K562 (cell line): ENCODE measurements around the gene EFHC1. TPM values are rescaled to one million over a fixed set of nuclear protein-coding genes. Genes with fewer than 3 reads are reported as not detected.

Experiments
- ATAC-seq: fragments of 200-7000 bp; cut with Tn5 transposase; 3 replicates; pipeline ENCODE4 v1.9.1; 2020; ENCODE audit warnings: moderate library complexity
- BruUV-seq: library from RNA; stranded (reverse); fragments of 400-500 nt; replicated peaks from 2 replicates; lab custom pipeline; 2021; lab: Mats Ljungman, UMichigan
- CTCF ChIA-PET: fragments of 300-600 bp; formaldehyde crosslinking; extraction: SDS; loops from one replicate; lab custom pipeline; 2021; ENCODE audit warnings: low intra/inter-chr PET ratio; lab: Yijun Ruan, JAX
- POLR2A ChIA-PET: fragments of 300-600, 350-650 bp; sonication (Branson Sonifier 250); formaldehyde crosslinking; extraction: SDS; loops from one replicate; lab custom pipeline; 2021; ENCODE audit warnings: antibody characterized with exemption, inconsistent platforms; lab: Yijun Ruan, JAX
- DNase-seq, 4 experiments: peaks; one replicate each; pipeline versions ENCODE4 v3.0.0 to v3.0.0-alpha.2; 2011 to 2018; ENCODE audit warnings: low spot score in 3 of 4, mixed read lengths in 3 of 4; ENCODE audit errors: extremely low read depth in 1 of 4
- FAIRE-seq: peaks from 2 replicates; lab custom pipeline; 2011; peaks lifted over from hg19 to GRCh38; lab: Jason Lieb, UNC
- H2AFZ ChIP-seq: 2 replicates; pipeline ENCODE4 v1.6.0; 2011; ENCODE audit warnings: low read depth, low read length, control low read depth, inconsistent platforms
- H3K27ac ChIP-seq: fragments of 200-600 bp; 3 replicates; pipeline ENCODE4 v1.8.0; 2011; ENCODE audit warnings: low read depth, mild to moderate bottlenecking, control low read depth, inconsistent platforms, low read length, moderate library complexity, mixed read lengths; ENCODE audit errors: extremely low read depth
- H3K27me3 ChIP-seq, 2 experiments: fragments of 300-600 bp in 1 of 2; 2 replicates in 1 of 2; 3 replicates in 1 of 2; pipeline versions ENCODE4 v1.6.0 to v1.8.0; 2011; ENCODE audit warnings: inconsistent platforms in 2 of 2, low read length in 2 of 2, mild to moderate bottlenecking in 1 of 2, mixed read lengths in 1 of 2, moderate library complexity in 1 of 2; ENCODE audit not compliant: control insufficient read depth in 2 of 2, insufficient read depth in 2 of 2
- H3K36me3 ChIP-seq: fragments of 300-600 bp; 3 replicates; pipeline ENCODE4 v1.8.0; 2011; ENCODE audit warnings: mild to moderate bottlenecking, low read length, inconsistent platforms; ENCODE audit not compliant: control insufficient read depth, insufficient read depth
- H3K4me1 ChIP-seq, 2 experiments: fragments of 200-600 bp in 1 of 2; replicated peaks in 1 of 2; 2 replicates in 1 of 2; 3 replicates in 1 of 2; pipeline versions ENCODE4 v1.5.1 to v1.8.0; 2011; ENCODE audit warnings: inconsistent platforms in 2 of 2, low read length in 2 of 2, mild to moderate bottlenecking in 1 of 2, mixed read lengths in 1 of 2, moderate library complexity in 1 of 2; ENCODE audit not compliant: control insufficient read depth in 2 of 2, insufficient read depth in 2 of 2
- H3K4me2 ChIP-seq: 2 replicates; pipeline ENCODE4 v1.6.1; 2011; ENCODE audit warnings: low read length, control low read depth, inconsistent platforms, mixed read lengths; ENCODE audit not compliant: insufficient read depth
- H3K4me3 ChIP-seq: fragments of 200-600 bp; sonication (generic), shearing (Covaris generic); 2 replicates; pipeline ENCODE4 v1.5.1; 2016; ENCODE audit warnings: control low read depth, inconsistent platforms
- H3K79me2 ChIP-seq: fragments of 200-600 bp; 3 replicates; pipeline ENCODE4 v1.8.0; 2011; ENCODE audit warnings: low read length, inconsistent platforms; ENCODE audit not compliant: control insufficient read depth, insufficient read depth
- H3K9ac ChIP-seq, 2 experiments: 2 replicates each; pipeline versions ENCODE4 v1.6.0 to v1.6.1; 2011; ENCODE audit warnings: low read depth in 2 of 2, low read length in 2 of 2, control low read depth in 1 of 2, inconsistent platforms in 1 of 2, mild to moderate bottlenecking in 1 of 2, mixed read lengths in 1 of 2; ENCODE audit not compliant: insufficient read depth in 1 of 2
- H3K9me1 ChIP-seq: one replicate; pipeline ENCODE4 v1.6.0; 2011; ENCODE audit warnings: inconsistent platforms, mild to moderate bottlenecking, low read length, moderate library complexity; ENCODE audit not compliant: control insufficient read depth, insufficient read depth
- H3K9me3 ChIP-seq: replicated peaks from 2 replicates; pipeline ENCODE4 v1.5.1; 2011; ENCODE audit warnings: low read depth, low read length, inconsistent platforms; ENCODE audit not compliant: control insufficient read depth, insufficient read depth
- H4K20me1 ChIP-seq: replicated peaks from 2 replicates; pipeline ENCODE4 v1.6.1; 2011; ENCODE audit warnings: low read length, inconsistent platforms, mixed read lengths; ENCODE audit not compliant: control insufficient read depth, insufficient read depth
- ARID2 ChIP-seq: fragments of 450-650 bp; IDR thresholded peaks from 2 replicates; pipeline ENCODE4 v1.6.1; 2017; ENCODE audit warnings: antibody characterized with exemption, mild to moderate bottlenecking
- CEBPB ChIP-seq: fragments of 450-650 bp; IDR thresholded peaks from 2 replicates; pipeline ENCODE4 v1.6.1; 2016; ENCODE audit warnings: missing genetic modification characterization, missing compliant biosample characterization
- WGBS: fragments of 100-300 bp; shearing (Covaris generic); methylation state at CpG from one replicate; pipeline ENCODE4 v1.1.6; 2016; ENCODE audit warnings: low coverage, mixed read lengths; ENCODE audit not compliant: insufficient coverage; ENCODE audit errors: missing lambda C conversion rate; 5-methylcytosine and 5-hydroxymethylcytosine counted together
- in situ Hi-C: fragments of 300-500 bp; cut with MboI; formaldehyde crosslinking; loops from 4 replicates; pipeline ENCODE4 v1.15.0; 2018; ENCODE audit warnings: inconsistent platforms, mixed read lengths
- intact Hi-C: fragments of 100-400 bp; cut with micrococcal nuclease; formaldehyde crosslinking; loops from 2 replicates; pipeline ENCODE4 v1.14.2; 2022
- polyA plus RNA-seq, 8 experiments: library from polyadenylated mRNA; depleted of rRNA in 4 of 8; stranded (reverse) in 5 of 8; unstranded in 3 of 8; fragments of >200 nt; fragmentation: Nextera tagmentation in 2 of 8; fragmentation: Illumina TruSeq in 1 of 8; extraction: Ambion mirVana in 2 of 8; extraction: Trizol in 1 of 8; gene quantifications; 2 replicates each; pipeline versions ENCODE4 v1.2.1 to v1.2.3, GENCODE V29; 2011 to 2014; ENCODE audit warnings: inconsistent platforms in 1 of 8, missing spikeins in 1 of 8
- total RNA-seq, 7 experiments: library from RNA; depleted of rRNA in 6 of 7; stranded (reverse); fragments of >200 nt in 6 of 7; fragmentation: Illumina TruSeq in 2 of 7; extraction: Trizol in 2 of 7; gene quantifications; 2 replicates each; pipeline versions ENCODE4 v1.2.1 to v1.2.3, GENCODE V29; 2011 to 2021; ENCODE audit warnings: low replicate concordance in 1 of 7
- TF ChIP-seq, protein P1 (sequence below), 2 experiments: fragments of 250-450 bp in 1 of 2; fragments of 450-650 bp in 1 of 2; sonication (Bioruptor Pico) in 1 of 2; IDR thresholded peaks; 2 replicates each; pipeline versions ENCODE4 v1.6.1 to v1.8.0; 2016 to 2021; ENCODE audit warnings: mild to moderate bottlenecking in 2 of 2, moderate library complexity in 2 of 2, missing compliant biosample characterization in 1 of 2, missing genetic modification characterization in 1 of 2
- TF ChIP-seq, protein P2 (sequence below): fragments of 250-450 bp; sonication (Bioruptor Pico); IDR thresholded peaks from 2 replicates; pipeline ENCODE4 v1.8.0; 2021; ENCODE audit warnings: mild to moderate bottlenecking, moderate library complexity
- TF ChIP-seq, protein P3 (sequence below): fragments of 450-650 bp; formaldehyde crosslinking; IDR thresholded peaks from 2 replicates; pipeline ENCODE4 v1.4.0; 2020; ENCODE audit warnings: mild to moderate bottlenecking, moderate library complexity

Gene EFHC1
- total and polyA plus RNA-seq, 9 of the 15 experiments (the other 6 are each of a cell fraction or from before 2014, with no cell fraction given) = 9.5 to 31.0 (median 14.9) TPM

DNA sequence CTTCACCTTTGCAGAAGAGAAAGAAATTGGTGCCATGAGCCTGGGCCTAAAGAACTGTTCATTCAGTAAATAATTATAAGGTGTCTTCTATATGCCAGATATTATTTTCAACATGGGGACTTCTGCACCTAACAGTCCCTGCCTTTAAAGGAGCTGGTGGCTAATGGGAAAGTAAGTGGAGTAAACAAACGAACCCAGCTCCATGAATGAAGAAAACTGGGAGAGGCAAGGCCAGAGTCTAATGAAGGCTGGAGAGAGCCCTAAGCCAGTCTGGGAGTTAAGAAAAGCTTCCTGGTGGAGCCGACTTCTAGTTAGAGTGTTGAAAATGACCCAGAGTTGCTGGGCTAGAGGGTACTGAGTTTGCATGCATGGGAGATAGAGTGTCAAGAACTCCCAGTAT, 24.2 kb upstream of the EFHC1 start (continued):
- TF ChIP-seq, protein P1, sequence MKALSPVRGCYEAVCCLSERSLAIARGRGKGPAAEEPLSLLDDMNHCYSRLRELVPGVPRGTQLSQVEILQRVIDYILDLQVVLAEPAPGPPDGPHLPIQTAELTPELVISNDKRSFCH (CRISPR knock-in tag; IDR thresholded peaks at IDR 0.05) = no peak
- TF ChIP-seq, protein P1 (tag; IDR thresholded peaks at IDR 0.05) = no peak
- TF ChIP-seq, protein P2, sequence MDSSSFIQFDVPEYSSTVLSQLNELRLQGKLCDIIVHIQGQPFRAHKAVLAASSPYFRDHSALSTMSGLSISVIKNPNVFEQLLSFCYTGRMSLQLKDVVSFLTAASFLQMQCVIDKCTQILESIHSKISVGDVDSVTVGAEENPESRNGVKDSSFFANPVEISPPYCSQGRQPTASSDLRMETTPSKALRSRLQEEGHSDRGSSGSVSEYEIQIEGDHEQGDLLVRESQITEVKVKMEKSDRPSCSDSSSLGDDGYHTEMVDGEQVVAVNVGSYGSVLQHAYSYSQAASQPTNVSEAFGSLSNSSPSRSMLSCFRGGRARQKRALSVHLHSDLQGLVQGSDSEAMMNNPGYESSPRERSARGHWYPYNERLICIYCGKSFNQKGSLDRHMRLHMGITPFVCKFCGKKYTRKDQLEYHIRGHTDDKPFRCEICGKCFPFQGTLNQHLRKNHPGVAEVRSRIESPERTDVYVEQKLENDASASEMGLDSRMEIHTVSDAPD = no peak

DNA sequence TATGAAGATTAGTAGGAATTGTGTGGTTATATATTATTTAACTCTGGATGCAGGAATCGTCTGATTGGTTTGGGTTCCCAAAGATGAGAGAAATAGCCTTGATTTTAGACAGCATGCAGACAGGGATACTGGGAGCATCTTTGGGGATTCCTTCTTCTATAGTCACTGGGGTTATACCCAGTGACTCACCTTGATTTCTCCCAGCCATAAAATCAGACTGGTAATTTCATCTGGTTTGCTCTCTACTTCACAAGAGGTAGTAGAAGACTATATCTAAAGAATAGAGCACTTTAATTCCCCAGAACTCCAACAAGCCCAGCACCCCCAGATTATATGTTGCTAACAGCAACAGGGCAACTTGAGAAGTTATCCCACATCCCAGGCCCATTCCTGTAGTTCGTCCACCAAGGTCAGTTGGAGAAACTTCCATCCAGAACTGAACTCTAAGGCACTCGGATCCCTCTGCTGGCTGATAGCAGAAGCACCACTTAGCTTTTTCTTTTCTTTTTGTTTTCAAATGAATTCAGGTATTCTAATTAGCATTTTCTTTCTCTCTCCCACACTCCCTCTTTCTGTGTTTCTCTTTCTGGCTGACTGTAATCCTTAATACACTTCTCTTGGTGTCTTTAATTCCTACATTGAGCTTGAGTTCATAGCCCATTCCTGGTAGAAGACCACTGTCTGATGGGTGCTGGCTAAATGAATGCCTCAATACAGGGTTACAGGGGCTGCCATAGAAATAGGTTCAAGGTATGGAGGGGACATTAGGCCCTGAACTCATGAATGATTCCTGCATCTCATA, 20.4 kb upstream of the EFHC1 start:
- peak; percentile 84 for FAIRE-seq
- ChIA-PET POLR2A (interaction anchor here (0.7 to 1.2 kb wide), 2 partner anchors 78 to 87 kb away, joined by 3 read pairs; no protein-coding TSS in a partner anchor), CTCF (interaction anchor here (0.7 to 3.4 kb wide), 3 partner anchors 113 to 289 kb away, joined by 4 to 24 read pairs (median 10); partner anchors contain the start of gene MCM3)
- H4K20me1 ChIP-seq = no peaks in the 10 kb centered on the region
- in situ Hi-C loops (loop anchor here (5.0 to 25.0 kb wide), 2 partner anchors 237 to 1088 kb away; no protein-coding TSS in a partner anchor), intact Hi-C loops (loop anchor here (1.0 kb wide), 1 partner anchor 112 kb away; no protein-coding TSS in a partner anchor)
- H3K9ac ChIP-seq = no peak overlapping the region
- H3K27ac ChIP-seq = no peak overlapping the region
- no peaks in the 10 kb centered on the region for H3K9me3 ChIP-seq
- WGBS = 29% methylated on average over 3 of the region's 3 CpGs
- H3K4me3 ChIP-seq = no peak overlapping the region
- H3K27me3 ChIP-seq = no peaks in the 10 kb centered on the region
- H2AFZ ChIP-seq = no peak overlapping the region
- peak; percentile 54 to 69 (median 58) for DNase-seq
- H3K9me1 ChIP-seq = no peaks in the 10 kb centered on the region
- H3K79me2 ChIP-seq = no peaks in the 10 kb centered on the region
- peaks cover 0 to 4% of the 10 kb centered on the region in 2 experiments; a peak in 4 of 5 replicates for H3K4me1 ChIP-seq
- no TSS peak for BruUV-seq
- peak; percentile 84 for ATAC-seq
- no peak overlapping the region for H3K4me2 ChIP-seq
- peaks cover 2% of the 10 kb centered on the region; the same call in 1 of the 3 replicates for H3K36me3 ChIP-seq
- TF ChIP-seq, protein P3, sequence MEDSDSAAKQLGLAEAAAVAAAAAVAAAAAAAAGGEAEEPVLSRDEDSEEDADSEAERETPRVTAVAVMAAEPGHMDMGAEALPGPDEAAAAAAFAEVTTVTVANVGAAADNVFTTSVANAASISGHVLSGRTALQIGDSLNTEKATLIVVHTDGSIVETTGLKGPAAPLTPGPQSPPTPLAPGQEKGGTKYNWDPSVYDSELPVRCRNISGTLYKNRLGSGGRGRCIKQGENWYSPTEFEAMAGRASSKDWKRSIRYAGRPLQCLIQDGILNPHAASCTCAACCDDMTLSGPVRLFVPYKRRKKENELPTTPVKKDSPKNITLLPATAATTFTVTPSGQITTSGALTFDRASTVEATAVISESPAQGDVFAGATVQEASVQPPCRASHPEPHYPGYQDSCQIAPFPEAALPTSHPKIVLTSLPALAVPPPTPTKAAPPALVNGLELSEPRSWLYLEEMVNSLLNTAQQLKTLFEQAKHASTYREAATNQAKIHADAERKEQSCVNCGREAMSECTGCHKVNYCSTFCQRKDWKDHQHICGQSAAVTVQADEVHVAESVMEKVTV (CRISPR knock-in tag) = peak; percentile 67
- TF ChIP-seq ARID2 (peak; percentile 82), CEBPB (tag) (no peak)
